T-helper 1 cell treated with Interleukin-12 subunit alpha and Interleukin-12 subunit beta and Interleukin-4 antibody, amounts not matched to agents 30 μg/mL and 1 μg/mL, for 36 hours (primary cell): ENCODE measurements around the gene PGC.

Experiments
- H3K27ac Mint-ChIP-seq: one replicate; pipeline ENCODE4 v1.8.0; 2021; ENCODE audit warnings: mild to moderate bottlenecking, mixed read lengths
- H3K27me3 Mint-ChIP-seq: one replicate; pipeline ENCODE4 v1.8.0; 2021; ENCODE audit warnings: low read depth, mixed read lengths
- H3K36me3 Mint-ChIP-seq: one replicate; pipeline ENCODE4 v1.8.0; 2021; ENCODE audit warnings: low read depth, mixed read lengths
- H3K4me1 Mint-ChIP-seq: one replicate; pipeline ENCODE4 v1.8.0; 2021; ENCODE audit warnings: low read depth, mixed read lengths
- H3K4me3 Mint-ChIP-seq: one replicate; pipeline ENCODE4 v1.8.0; 2021; ENCODE audit warnings: mild to moderate bottlenecking, moderate library complexity, mixed read lengths
- H3K9me3 Mint-ChIP-seq: one replicate; pipeline ENCODE4 v1.8.0; 2021; ENCODE audit warnings: mixed read lengths

Gene PGC

DNA sequence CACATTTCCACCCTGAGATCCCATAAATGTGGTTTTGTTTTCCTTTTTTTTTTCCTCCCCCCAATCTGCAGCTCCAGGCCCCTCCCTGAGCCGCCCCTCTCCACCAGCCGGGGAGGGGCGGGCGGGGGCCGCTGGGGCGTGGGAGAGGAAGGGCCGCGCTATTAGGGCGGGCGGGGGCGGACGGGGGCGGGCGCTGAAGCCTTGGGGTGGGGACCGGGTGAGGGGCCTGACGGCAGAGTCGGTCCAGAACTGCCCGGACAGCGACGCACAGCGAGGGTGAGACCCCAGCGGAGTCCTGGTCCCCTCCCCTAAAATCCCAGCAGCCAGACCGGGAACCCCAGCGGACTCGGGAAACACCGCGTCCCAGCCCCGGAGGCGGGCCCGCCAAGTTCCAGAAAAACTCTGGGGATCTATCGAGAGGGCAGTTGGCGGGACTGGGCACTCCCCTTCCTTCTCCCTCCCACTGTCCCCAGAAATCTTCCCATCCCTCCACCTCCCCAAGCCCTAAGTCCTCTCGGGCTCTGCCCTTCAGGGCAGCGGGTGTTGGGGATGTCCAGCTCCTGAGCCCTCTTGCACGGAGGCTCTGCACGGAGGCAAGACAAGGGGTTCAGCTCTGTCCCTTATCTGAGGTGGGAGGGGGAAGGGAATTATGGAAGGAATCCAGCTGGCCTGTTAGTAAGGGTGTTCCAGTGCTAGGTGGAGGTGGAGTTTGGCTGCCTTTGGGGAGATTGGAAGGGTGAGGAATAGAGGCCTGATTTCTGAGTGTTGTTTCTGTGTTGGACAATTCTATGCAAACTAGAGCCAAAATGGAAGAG, 33.6 kb upstream of the PGC start, which contains the start of gene PRICKLE4:
Gene PRICKLE4 (plus strand): TSS at position 232 of the 815 bp plus-strand sequence. CDS start 2,692 bp downstream, outside the sequence.
- Mint-ChIP-seq H3K27me3 (peaks cover 9% of the 10 kb centered on the region), H3K27ac (peak within 1 kb of the TSS; percentile 36), H3K4me1 (peaks cover 16% of the 10 kb centered on the region), H3K4me3 (peak within 1 kb of the TSS; percentile 89), H3K9me3 (no peaks in the 10 kb centered on the region), H3K36me3 (no peaks in the 10 kb centered on the region)

DNA sequence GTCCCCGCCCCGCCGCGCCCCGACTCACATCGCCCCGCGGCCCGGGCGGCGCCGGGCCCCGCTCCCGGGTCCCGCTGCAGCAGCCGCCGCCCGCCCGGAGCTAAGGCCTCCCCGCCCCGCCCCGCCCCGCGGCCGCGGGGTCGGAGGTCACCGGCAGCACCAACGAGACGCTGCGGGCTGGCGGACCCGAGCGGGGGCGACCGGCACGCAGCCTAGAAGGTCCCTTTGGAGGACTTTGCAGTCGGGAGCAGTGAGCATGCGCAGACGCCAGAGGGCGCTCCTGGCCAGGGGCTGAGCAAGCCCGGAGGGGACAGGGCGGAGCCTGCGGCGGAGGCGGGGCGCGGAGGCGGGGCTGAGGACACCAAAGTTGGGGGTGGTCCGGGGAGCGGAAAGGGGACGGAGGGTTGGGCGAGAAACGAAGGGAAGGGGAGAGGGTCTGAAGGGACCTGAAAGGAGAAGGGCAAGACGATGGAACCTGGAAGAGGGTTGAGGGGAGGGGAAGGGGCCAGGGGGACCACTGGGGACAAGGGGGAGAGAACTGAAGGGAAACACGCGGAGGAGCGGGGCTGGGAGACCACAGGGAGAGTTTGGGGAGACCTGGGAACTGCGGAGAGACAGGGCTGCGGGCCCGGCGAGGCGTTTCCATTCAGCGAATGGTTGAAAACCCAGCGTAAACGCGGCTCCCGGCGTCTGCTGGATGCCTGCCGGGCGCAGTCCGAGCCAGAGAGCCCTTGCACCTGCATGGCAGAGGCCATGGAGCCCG, 32.8 kb upstream of the PGC start, which contains the start of gene FRS3:
Gene FRS3 (minus strand): TSS at position 113 of the 763 bp plus-strand sequence. CDS start 2,913 bp downstream, outside the sequence.
- no peaks in the 10 kb centered on the region for H3K9me3 Mint-ChIP-seq

DNA sequence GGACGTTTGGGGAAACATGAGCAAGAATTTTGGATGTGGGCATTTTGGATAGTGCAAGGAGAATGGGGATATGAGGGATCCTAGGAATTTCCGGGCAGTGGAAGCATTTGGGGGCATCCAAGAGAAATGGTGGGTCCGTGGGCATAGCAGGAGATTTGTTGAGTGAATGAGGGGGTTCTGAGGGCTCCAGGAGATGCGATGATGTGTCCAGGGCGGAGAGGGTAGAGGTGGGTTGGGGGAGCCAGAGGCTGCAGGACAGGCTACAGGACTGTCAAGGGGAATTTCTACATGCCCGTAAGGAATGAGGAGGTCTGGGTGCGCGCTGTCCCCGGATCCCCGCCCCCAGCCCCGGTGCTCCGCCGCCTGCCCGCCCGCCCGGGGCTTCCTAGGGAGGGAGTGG, 32.1 kb upstream of the PGC start:
- H3K4me1 Mint-ChIP-seq = peaks cover 16% of the 10 kb centered on the region
- H3K4me3 Mint-ChIP-seq = peak overlapping the region; percentile 94
- peaks cover 9% of the 10 kb centered on the region for H3K27me3 Mint-ChIP-seq
- no peaks in the 10 kb centered on the region for H3K9me3 Mint-ChIP-seq
- H3K36me3 Mint-ChIP-seq = peaks cover 4% of the 10 kb centered on the region
- H3K27ac Mint-ChIP-seq = peak overlapping the region; percentile 74

More for the DNA sequence above, 32.8 kb upstream of the PGC start, which contains the start of gene FRS3:
- Mint-ChIP-seq H3K4me3 (peak within 1 kb of the TSS; percentile 94), H3K36me3 (no peaks in the 10 kb centered on the region), H3K27me3 (peaks cover 9% of the 10 kb centered on the region), H3K4me1 (peaks cover 16% of the 10 kb centered on the region), H3K27ac (peak within 1 kb of the TSS; percentile 74)

DNA sequence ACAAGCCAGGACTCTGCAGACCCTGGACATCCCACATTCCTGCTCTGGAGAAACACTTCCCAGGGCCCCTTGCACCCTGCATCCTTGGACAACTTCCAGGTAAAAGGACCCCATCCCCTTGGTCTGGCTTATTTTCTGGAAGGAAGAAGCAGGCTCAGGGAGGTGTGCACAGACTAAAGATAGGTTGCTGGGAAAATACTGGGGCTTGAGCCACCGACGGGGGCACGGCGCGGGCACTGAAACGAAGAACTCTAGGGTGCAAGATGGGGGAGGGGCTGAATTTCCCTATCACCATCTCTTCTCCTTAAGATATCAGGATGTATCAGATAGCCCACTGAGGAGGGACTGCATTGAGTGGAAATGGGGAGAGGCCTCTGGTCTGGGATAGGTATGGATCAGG, 31.7 kb upstream of the PGC start:
- H3K9me3 Mint-ChIP-seq = no peaks in the 10 kb centered on the region
- H3K27ac Mint-ChIP-seq = peak overlapping the region; percentile 74
- H3K27me3 Mint-ChIP-seq = peaks cover 9% of the 10 kb centered on the region
- H3K36me3 Mint-ChIP-seq = peaks cover 5% of the 10 kb centered on the region
- H3K4me3 Mint-ChIP-seq = peak overlapping the region; percentile 94
- peaks cover 16% of the 10 kb centered on the region for H3K4me1 Mint-ChIP-seq

DNA sequence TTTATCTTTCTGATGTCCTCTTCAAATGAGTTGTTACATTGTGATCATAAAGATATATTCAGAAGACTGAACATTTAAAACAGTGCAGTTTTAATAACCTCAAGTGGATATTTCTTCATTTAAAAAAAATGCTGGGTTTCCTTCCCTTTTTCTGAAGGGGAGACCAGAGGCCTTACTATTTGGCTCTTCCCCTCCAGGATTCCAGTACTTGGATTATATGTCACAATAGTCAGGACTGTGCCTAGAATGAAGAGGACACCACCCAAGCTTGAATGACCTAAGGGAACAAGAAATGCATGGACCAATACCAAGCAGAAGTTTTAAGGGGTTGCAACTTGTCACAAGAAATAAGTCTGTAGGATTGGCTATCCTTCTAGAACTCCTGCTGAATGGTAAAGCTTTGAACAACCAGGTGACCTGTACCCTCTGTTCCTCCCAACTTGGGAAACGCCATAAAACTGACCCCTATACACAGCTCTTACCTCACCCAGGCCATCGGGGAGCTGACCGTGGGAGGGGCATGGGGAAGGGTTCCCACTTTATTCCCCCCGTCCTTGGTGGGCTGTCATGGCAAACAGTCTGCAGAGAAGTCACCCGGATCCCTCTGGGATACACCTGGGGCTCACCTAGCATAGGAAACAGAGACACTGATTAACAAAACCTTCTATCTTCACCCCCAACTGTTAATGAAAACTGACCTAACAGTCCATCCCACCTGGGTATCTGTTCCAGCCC, 30.5 kb upstream of the PGC start:
- Mint-ChIP-seq H3K4me3 (no peak overlapping the region), H3K36me3 (peaks cover 5% of the 10 kb centered on the region), H3K9me3 (no peaks in the 10 kb centered on the region), H3K4me1 (peaks cover 16% of the 10 kb centered on the region), H3K27ac (no peak overlapping the region), H3K27me3 (peaks cover 5% of the 10 kb centered on the region)

DNA sequence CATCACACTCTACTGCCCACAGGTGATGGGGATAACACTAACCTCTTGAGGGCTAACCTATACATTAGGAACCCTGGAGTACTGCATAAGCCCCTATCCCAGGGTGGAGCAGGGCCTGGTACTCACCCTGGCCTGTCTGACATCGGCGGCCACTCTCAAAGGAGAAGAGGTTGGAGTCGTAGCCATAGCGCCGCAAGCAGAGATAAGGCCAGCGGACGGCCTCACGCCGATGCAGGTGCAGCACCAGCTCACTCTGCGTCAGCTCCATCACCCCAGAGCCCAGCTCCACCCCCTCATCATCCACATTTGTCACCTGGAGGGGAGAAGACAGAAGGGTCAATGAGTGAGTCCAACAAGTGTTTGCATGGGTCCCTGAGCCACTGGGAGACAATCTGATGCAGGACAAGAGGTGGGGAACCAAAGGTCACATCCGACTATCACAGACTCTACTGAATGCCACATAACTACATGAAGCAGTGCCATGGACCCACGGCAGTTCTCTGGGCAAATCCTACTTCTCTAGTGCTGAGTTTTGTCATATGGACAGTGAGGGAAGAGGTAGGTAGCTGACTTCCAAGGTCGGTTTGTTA, 28.2 kb upstream of the PGC start:
- H3K4me1 Mint-ChIP-seq = peaks cover 8% of the 10 kb centered on the region
- H3K9me3 Mint-ChIP-seq = no peaks in the 10 kb centered on the region
- no peak overlapping the region for H3K27ac Mint-ChIP-seq
- peaks cover 12% of the 10 kb centered on the region for H3K36me3 Mint-ChIP-seq
- H3K27me3 Mint-ChIP-seq = no peaks in the 10 kb centered on the region
- H3K4me3 Mint-ChIP-seq = no peak overlapping the region

DNA sequence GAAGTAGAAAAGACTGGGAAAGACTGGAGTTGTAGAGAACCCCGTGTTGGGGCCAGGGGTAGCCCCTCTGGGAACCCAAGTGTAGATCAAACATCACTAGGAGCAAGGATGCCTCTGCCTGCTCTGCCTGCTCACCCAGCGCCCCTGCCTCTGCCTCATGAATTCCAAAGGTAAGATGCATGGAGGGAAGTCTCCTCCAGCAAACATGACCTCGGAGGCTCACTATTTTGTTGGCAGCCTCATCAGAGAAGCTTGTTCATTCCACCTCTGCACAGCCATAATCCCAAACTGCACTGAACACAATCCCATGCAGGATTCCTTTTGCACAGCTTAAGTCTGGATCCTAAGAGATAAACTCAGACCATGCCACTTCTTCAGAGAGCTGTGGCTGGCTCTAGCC, 27.6 kb upstream of the PGC start:
- Mint-ChIP-seq H3K36me3 (peaks cover 12% of the 10 kb centered on the region), H3K27ac (no peak overlapping the region), H3K4me1 (peaks cover 6% of the 10 kb centered on the region), H3K9me3 (no peaks in the 10 kb centered on the region), H3K4me3 (no peak overlapping the region), H3K27me3 (no peaks in the 10 kb centered on the region)

DNA sequence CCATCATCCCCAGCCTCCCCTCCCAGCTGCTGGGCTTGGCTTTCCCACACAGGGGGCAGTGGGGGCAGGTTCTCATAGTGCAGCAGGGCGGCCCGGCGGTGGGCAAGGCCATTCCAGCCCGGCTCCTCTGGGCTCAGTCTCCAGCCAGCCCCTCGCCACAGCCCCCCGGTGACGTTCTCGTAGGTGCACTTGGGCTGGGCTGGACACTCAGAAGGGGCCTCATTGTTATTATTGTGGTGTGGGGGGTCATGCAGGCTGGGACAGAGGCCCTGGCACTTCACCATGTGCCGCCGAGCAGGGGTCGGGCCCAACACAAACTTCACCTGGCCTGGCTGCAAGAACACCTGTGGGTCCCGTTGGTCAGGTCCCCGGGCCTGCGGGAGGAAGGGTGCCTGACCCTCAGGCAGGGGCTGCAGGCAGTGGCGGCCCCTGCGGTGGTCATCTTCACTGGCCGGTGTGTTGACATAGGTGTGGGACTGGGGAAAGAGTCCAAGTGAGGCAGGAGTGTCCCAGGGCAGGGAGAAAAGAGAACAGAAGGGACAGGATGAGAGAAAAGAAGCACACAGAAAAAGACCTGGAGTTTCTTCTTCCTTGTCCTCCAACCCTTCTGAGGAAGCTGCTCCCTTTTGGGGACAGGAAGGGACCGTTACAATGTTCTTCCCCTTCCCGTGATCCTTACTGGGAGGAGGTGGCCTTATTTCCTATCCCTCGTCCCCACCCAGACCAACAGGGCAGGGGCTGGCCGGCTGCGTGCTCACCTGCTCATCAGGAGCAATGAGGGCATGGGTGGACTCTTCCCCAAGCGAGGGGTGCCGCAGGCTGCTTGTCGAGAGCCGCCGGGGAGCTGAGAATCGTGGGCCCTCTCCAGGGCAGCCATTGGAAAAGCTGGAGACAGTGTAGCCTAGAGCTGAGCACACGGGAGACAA, 24.1 kb upstream of the PGC start:
- Mint-ChIP-seq H3K27ac (no peak overlapping the region), H3K27me3 (no peaks in the 10 kb centered on the region), H3K36me3 (peaks cover 12% of the 10 kb centered on the region), H3K4me3 (no peak overlapping the region), H3K9me3 (no peaks in the 10 kb centered on the region), H3K4me1 (peaks cover 8% of the 10 kb centered on the region)

DNA sequence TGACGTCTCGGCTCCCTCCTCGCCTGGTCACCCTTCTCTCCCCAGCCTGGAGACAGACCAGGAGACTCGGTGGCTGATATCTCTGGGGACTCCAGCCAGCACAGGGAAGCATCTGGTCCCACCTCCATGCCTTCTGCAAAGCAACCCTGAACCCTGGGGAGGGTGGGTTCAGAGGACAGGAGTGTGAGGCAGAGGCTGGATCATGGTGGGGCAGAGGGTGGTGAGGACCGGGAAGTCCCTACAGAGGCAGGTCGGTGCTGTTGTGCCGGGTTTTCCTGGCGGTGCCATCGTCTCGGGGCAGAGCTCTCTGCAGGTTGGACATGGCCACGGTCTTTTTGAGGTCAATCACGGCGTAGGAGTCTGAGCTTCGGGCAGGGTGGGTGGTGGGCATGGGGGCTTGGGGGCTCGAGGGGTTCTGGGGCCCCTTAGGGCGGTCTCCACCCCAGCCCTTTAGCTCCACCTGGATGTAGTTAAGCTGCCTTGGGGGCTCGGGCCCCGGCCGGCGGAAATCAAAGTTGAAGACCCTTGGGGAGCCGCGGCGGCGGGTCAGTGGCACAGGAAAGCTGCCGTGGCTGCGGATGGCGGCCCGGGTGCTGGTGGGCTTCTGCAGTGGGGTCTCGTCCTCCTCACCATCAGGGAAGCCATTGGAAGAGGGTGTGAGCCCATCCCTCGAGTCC, 23.3 kb upstream of the PGC start:
- Mint-ChIP-seq H3K36me3 (peaks cover 12% of the 10 kb centered on the region), H3K27me3 (no peaks in the 10 kb centered on the region), H3K27ac (no peak overlapping the region), H3K4me1 (peaks cover 8% of the 10 kb centered on the region), H3K4me3 (no peak overlapping the region), H3K9me3 (no peaks in the 10 kb centered on the region)

DNA sequence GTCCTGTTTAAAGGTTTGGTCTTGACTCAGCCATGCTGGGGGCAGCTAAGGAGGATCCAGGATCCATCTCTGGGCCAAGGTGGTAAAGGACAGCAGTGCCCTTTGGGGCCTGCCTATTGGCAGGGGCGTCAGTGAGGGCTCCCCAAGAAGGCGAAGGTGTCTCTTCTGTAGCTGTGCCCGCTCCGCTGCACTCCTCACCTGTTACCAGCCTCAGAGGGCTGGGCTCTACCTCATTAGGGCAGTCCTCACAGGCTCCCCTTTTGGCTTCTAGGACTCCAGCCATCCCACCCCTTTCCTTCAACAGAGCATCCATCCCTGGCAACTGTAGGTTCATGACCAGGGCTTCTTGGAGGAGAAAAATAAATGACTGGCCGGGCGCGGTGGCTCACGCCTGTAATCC, 22.2 kb upstream of the PGC start:
- Mint-ChIP-seq H3K9me3 (no peaks in the 10 kb centered on the region), H3K27me3 (no peaks in the 10 kb centered on the region), H3K27ac (no peak overlapping the region), H3K4me1 (peaks cover 8% of the 10 kb centered on the region), H3K4me3 (no peak overlapping the region), H3K36me3 (peaks cover 9% of the 10 kb centered on the region)

DNA sequence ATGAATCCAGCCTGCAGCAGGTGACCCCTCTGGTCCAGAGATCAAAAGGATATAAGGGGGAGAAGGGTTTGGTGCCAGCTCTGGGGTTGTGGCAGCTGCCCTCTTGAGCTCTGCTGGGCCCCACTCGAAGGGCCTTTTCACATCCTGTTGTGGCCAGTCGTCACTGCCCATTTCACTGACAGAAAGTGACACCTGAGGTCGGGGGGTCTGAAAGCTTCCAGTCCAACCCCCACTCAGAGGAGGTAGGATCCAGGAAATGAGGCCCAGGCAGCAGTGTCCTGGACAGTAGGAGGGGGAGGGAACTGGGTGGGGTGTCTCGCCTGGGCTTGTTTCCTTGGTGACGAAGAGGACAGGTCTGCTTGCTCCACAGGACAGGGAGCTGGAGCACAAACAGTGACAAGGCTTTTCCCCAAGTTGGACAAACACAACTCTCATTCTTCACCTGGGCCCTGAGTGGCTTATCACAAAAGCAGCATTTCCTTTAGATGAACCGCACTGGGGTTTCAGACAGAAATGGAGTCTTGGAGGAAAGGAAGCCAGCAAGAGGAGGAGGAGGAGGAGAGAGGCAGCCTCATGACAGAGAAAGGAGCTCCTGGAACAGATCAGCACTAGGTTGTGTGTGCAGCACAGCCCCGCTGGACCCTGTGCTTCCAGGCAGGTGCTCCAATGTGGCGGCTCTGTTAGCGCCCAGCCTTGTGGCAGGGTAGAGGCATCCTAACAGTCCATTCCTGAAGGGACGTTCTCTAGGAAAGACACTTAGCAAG, 21.5 kb upstream of the PGC start:
- Mint-ChIP-seq H3K27ac (no peak overlapping the region), H3K36me3 (peaks cover 7% of the 10 kb centered on the region), H3K9me3 (no peaks in the 10 kb centered on the region), H3K4me1 (peaks cover 8% of the 10 kb centered on the region), H3K27me3 (no peaks in the 10 kb centered on the region), H3K4me3 (no peak overlapping the region)

DNA sequence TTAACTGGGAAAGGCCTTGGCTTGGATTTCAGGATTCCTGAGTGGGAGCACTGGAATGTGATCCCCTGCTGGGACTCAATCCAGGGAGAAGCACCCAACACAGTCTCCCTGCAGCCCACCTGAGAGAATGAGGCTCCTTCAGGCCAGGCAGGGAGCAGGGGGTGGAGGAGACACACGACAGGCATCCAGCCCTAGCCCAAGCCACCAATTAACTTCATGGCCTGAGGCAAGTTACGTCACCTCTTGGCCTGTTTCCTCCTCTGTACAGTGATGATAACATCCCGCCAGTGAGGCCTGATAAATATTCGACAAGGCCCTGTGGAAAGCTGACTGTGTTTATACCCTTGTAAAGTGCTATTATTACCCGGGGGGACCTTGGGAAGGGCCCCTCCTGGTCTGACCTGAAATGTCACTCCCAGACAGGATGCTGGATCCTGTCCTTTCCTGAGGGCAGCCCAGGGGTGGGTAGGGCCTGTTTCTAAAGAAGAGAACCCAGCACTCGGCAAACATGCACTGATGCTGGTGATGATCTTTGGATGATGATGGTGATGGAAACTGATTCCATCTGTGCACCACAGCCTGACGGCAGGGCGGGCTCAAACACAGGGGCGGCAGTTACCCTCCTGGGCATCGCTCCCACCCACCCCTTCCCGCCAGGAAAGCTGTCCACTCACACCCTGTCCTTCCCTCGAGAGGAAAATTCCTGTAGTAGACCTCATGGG, 20.1 kb upstream of the PGC start:
- Mint-ChIP-seq H3K36me3 (peaks cover 3% of the 10 kb centered on the region), H3K9me3 (no peaks in the 10 kb centered on the region), H3K27me3 (no peaks in the 10 kb centered on the region), H3K4me3 (no peak overlapping the region), H3K27ac (no peak overlapping the region), H3K4me1 (peaks cover 8% of the 10 kb centered on the region)
